Right cardiac atrium (tissue), 5 donors: ENCODE results near the gene ZSWIM5. TPM values are rescaled to one million over a fixed set of nuclear protein-coding genes. Genes with fewer than 3 reads are reported as not detected.
"Not testable (repeated sequence)": the region's sequence is repeated elsewhere in the genome, so short reads cannot be mapped to it uniquely, and the experiment has no call there.

Source experiments
- ATAC-seq, 2 donors: fragments of 200-7000 bp; cut with Tn5 transposase; one replicate each; pipeline versions ENCODE4 v1.8.0 to v1.9.1; 2020; ENCODE audit warnings: moderate library complexity in 2 of 2, mild to moderate bottlenecking in 1 of 2
- DNase-seq, 3 donors: peaks; one replicate each; pipeline ENCODE4 v3.0.0-alpha.2; 2020
- H3K27ac ChIP-seq: one replicate; pipeline ENCODE4 v1.5.1; 2013; ENCODE audit warnings: mild to moderate bottlenecking, low read length, control low read depth, moderate library complexity
- H3K27me3 ChIP-seq: one replicate; pipeline ENCODE4 v1.6.1; 2013; ENCODE audit not compliant: control insufficient read depth, insufficient read depth
- H3K4me1 ChIP-seq: one replicate; pipeline ENCODE4 v1.6.1; 2013; ENCODE audit warnings: low read length; ENCODE audit not compliant: control insufficient read depth, insufficient read depth
- H3K4me3 ChIP-seq: one replicate; pipeline ENCODE4 v1.5.1; 2013; ENCODE audit warnings: low read length, control low read depth
- H3K9me3 ChIP-seq: one replicate; pipeline ENCODE4 v1.6.1; 2013; ENCODE audit warnings: low read length; ENCODE audit not compliant: control insufficient read depth
- WGBS: extraction: QIAGEN DNeasy Blood & Tissue Kit; methylation state at CpG from one replicate; pipeline ENCODE4 v1.1.7; 2013; 5-methylcytosine and 5-hydroxymethylcytosine counted together
- intact Hi-C, 4 donors: fragments of 100-400 bp; cut with DNase I; formaldehyde crosslinking; loops; one replicate each; pipeline versions ENCODE4 v1.11.0 to v1.14.0; 2022 to 2023
- polyA plus RNA-seq: library from polyadenylated mRNA; stranded (reverse); fragments of 200-250 nt; gene quantifications from one replicate; pipeline ENCODE4 v1.2.3, GENCODE V29; 2013
- total RNA-seq, 4 donors: library from RNA; stranded (reverse); fragmentation: NEBNext Ultra II Directional; extraction: Animal tissue kit (Norgen Biotek cat#: 25700); gene quantifications; one replicate each; pipeline ENCODE4 v1.2.1, GENCODE V29; 2021
- donor health status: healthy with polysubstance abuse.
- donor health status: DM: no; HTN: yes; CAD: no.
- donor health status: DM: no; HTN: no; CAD: no.
- donor health status: DM: no; HTN: yes; CAD: no; lungs with severe emphysema.
- donor health status: DM: yes; HTN: yes; CAD: no.

Gene ZSWIM5
- total and polyA plus RNA-seq, 5 donors: 0.68 to 2.2 (median 1.8) TPM

- DNase-seq: no peak
- H3K9me3 ChIP-seq: no peaks in the 10 kb centered on the region
- intact Hi-C loops: no loop called here
- ATAC-seq: no peak
- no peak overlapping the region for H3K27ac ChIP-seq
- H3K27me3 ChIP-seq: no peaks in the 10 kb centered on the region
- no peak overlapping the region for H3K4me3 ChIP-seq
- no peaks in the 10 kb centered on the region for H3K4me1 ChIP-seq
These were observed 6.0 kb downstream of the ZSWIM5 start for GRCh38 chr1:45200435-45200834.

- no peak overlapping the region for H3K4me3 ChIP-seq
- no peaks in the 10 kb centered on the region for H3K27me3 ChIP-seq
- no peak for DNase-seq
- no peaks in the 10 kb centered on the region for H3K4me1 ChIP-seq
- no peak for ATAC-seq
- H3K27ac ChIP-seq: no peak overlapping the region
- intact Hi-C loops: no loop called here
- no peaks in the 10 kb centered on the region for H3K9me3 ChIP-seq
- WGBS: 69% methylated on average over 2 of the region's 2 CpGs
These were observed 8.2 kb downstream of the ZSWIM5 start for GRCh38 chr1:45198185-45198584.

- Histone ChIP-seq H3K4me3 (no peak overlapping the region), H3K4me1 (no peaks in the 10 kb centered on the region), H3K27ac (no peak overlapping the region), H3K27me3 (no peaks in the 10 kb centered on the region), H3K9me3 (no peaks in the 10 kb centered on the region)
- ATAC-seq: no peak
- no peak for DNase-seq
- intact Hi-C loops: no loop called here
These were observed 9.5 kb downstream of the ZSWIM5 start for GRCh38 chr1:45196863-45197262.

GRCh38 chr1:45191418-45191783 lies 15.0 kb downstream of the ZSWIM5 start:
- Histone ChIP-seq H3K4me3 (no peak overlapping the region), H3K9me3 (no peaks in the 10 kb centered on the region), H3K4me1 (no peaks in the 10 kb centered on the region), H3K27me3 (no peaks in the 10 kb centered on the region), H3K27ac (no peak overlapping the region)
- ATAC-seq (no peak), DNase-seq (no peak)
- intact Hi-C loops: no loop called here
- 77% methylated on average over 4 of the region's 4 CpGs for WGBS

- intact Hi-C loops: no loop called here
- Histone ChIP-seq H3K27ac (no peak overlapping the region), H3K27me3 (no peaks in the 10 kb centered on the region), H3K9me3 (no peaks in the 10 kb centered on the region), H3K4me1 (no peaks in the 10 kb centered on the region), H3K4me3 (no peak overlapping the region)
- DNase-seq (no peak), ATAC-seq (no peak)
- 70% methylated on average over 2 of the region's 2 CpGs for WGBS
These were observed 18.7 kb downstream of the ZSWIM5 start for GRCh38 chr1:45187725-45188124.

GRCh38 chr1:45179918-45180519 lies 26.4 kb downstream of the ZSWIM5 start:
- 94% methylated on average over 20 of the region's 21 CpGs for WGBS
- ATAC-seq, H3K4me1 ChIP-seq, H3K27ac ChIP-seq, intact Hi-C loops, H3K4me3 ChIP-seq, H3K27me3 ChIP-seq, H3K9me3 ChIP-seq, DNase-seq: not testable (repeated sequence)

GRCh38 chr1:45177452-45177851 lies 29.0 kb downstream of the ZSWIM5 start:
- no peak overlapping the region for H3K4me3 ChIP-seq
- ATAC-seq: no peak
- no peak for DNase-seq
- 95% methylated on average over 1 of the region's 1 CpG for WGBS
- intact Hi-C loops: no loop called here
- no peaks in the 10 kb centered on the region for H3K9me3 ChIP-seq
- no peaks in the 10 kb centered on the region for H3K4me1 ChIP-seq
- no peaks in the 10 kb centered on the region for H3K27me3 ChIP-seq
- no peak overlapping the region for H3K27ac ChIP-seq

GRCh38 chr1:45172764-45173163 lies 33.6 kb downstream of the ZSWIM5 start:
- Histone ChIP-seq H3K27me3 (no peaks in the 10 kb centered on the region), H3K4me3 (no peak overlapping the region), H3K27ac (no peak overlapping the region), H3K4me1 (no peaks in the 10 kb centered on the region), H3K9me3 (no peaks in the 10 kb centered on the region)
- intact Hi-C loops: no loop called here
- ATAC-seq (no peak), DNase-seq (no peak)
- 90% methylated on average over 3 of the region's 3 CpGs for WGBS

GRCh38 chr1:45172005-45172404 lies 34.4 kb downstream of the ZSWIM5 start:
- no peaks in the 10 kb centered on the region for H3K27me3 ChIP-seq
- no peak overlapping the region for H3K27ac ChIP-seq
- 79% methylated on average over 7 of the region's 7 CpGs for WGBS
- intact Hi-C loops: no loop called here
- no peaks in the 10 kb centered on the region for H3K4me1 ChIP-seq
- no peak overlapping the region for H3K4me3 ChIP-seq
- ATAC-seq: no peak
- no peak for DNase-seq
- no peaks in the 10 kb centered on the region for H3K9me3 ChIP-seq

GRCh38 chr1:45171575-45171974 lies 34.8 kb downstream of the ZSWIM5 start:
- no peaks in the 10 kb centered on the region for H3K9me3 ChIP-seq
- DNase-seq (no peak), ATAC-seq (no peak)
- 90% methylated on average over 1 of the region's 1 CpG for WGBS
- H3K4me3 ChIP-seq: no peak overlapping the region
- H3K4me1 ChIP-seq: no peaks in the 10 kb centered on the region
- no peak overlapping the region for H3K27ac ChIP-seq
- intact Hi-C loops: no loop called here
- H3K27me3 ChIP-seq: no peaks in the 10 kb centered on the region

- DNase-seq (no peak), ATAC-seq (no peak)
- H3K4me3 ChIP-seq: no peak overlapping the region
- no peaks in the 10 kb centered on the region for H3K4me1 ChIP-seq
- 96% methylated on average over 4 of the region's 4 CpGs for WGBS
- no peaks in the 10 kb centered on the region for H3K9me3 ChIP-seq
- no peak overlapping the region for H3K27ac ChIP-seq
- no peaks in the 10 kb centered on the region for H3K27me3 ChIP-seq
- intact Hi-C loops: no loop called here
These were observed 36.2 kb downstream of the ZSWIM5 start for GRCh38 chr1:45170151-45170742.

GRCh38 chr1:45167947-45168346 lies 38.5 kb downstream of the ZSWIM5 start:
- DNase-seq, H3K27me3 ChIP-seq, H3K9me3 ChIP-seq, intact Hi-C loops, H3K27ac ChIP-seq, H3K4me1 ChIP-seq, ATAC-seq, H3K4me3 ChIP-seq: not testable (repeated sequence)
- 94% methylated on average over 6 of the region's 6 CpGs for WGBS
